ENCODE measurements around the gene IGSF22.

The IGSF22 gene

GRCh38 chr11:18720808-18721560 is 5.0 kb downstream of the IGSF22 start:
- ATAC-seq (ENCODE audit: low read depth), result peak; percentile 74
- Histone ChIP-seq H3K36me3 (ENCODE audit: low read depth) (no peaks in the 10 kb centered on the region), H3K9me3 (ENCODE audit: severe bottlenecking) (no peaks in the 10 kb centered on the region), H3K4me3 (ENCODE audit: severe bottlenecking) (peak overlapping the region; percentile 20), H3K27me3 (ENCODE audit: insufficient read depth, poor library complexity, severe bottlenecking) (no peaks in the 10 kb centered on the region), H3K27ac (ENCODE audit: poor library complexity, severe bottlenecking) (no peak overlapping the region), H3K4me1 (ENCODE audit: insufficient read depth, poor library complexity, severe bottlenecking) (no peaks in the 10 kb centered on the region)
- no peak for DNase-seq (ENCODE audit: low spot score)
- TF ChIP-seq, protein P1, sequence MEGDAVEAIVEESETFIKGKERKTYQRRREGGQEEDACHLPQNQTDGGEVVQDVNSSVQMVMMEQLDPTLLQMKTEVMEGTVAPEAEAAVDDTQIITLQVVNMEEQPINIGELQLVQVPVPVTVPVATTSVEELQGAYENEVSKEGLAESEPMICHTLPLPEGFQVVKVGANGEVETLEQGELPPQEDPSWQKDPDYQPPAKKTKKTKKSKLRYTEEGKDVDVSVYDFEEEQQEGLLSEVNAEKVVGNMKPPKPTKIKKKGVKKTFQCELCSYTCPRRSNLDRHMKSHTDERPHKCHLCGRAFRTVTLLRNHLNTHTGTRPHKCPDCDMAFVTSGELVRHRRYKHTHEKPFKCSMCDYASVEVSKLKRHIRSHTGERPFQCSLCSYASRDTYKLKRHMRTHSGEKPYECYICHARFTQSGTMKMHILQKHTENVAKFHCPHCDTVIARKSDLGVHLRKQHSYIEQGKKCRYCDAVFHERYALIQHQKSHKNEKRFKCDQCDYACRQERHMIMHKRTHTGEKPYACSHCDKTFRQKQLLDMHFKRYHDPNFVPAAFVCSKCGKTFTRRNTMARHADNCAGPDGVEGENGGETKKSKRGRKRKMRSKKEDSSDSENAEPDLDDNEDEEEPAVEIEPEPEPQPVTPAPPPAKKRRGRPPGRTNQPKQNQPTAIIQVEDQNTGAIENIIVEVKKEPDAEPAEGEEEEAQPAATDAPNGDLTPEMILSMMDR (IDR thresholded peaks at IDR 0.05; ENCODE audit: poor library complexity, severe bottlenecking), result no peak

DNA sequence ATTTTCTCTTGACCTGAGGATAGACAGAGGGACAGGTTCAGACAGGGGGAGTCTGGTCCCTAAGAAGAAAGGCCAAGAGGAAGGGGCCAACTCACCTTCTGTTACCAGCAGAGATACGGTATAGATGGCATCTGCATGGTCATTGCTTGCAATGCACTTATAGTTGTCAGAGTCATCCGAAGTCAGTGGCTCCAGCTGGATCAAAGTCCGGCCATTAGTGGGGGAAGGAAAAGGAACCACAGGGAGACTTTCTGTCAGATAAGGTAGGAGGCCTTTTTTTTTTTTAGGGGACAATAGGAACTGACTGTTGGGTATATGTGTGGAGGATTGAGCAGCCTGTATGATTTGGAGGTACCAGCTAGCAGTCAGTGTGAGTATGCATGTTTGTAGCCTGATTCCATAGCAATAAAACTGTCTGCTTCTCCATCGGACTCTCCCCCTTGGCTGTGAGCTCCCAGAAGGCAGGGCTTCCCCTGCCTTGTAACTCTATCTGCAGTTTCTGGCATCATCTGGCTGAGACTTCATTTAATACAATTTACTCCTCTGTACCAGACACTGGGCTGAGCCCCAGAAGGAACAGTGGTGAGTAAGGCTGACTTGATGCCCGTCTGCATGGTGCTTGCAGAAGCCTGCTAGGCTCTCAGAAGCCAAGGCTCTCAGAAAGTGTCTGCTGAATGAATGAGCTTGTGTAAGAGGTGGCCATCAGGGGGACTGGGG is 5.7 kb downstream of the IGSF22 start:
- ATAC-seq (ENCODE audit: low read depth) (no peak), DNase-seq (ENCODE audit: low spot score) (no peak)
- TF ChIP-seq, protein P1 (IDR thresholded peaks at IDR 0.05; ENCODE audit: poor library complexity, severe bottlenecking), result no peak
- Histone ChIP-seq H3K4me3 (ENCODE audit: severe bottlenecking) (no peak overlapping the region), H3K4me1 (ENCODE audit: insufficient read depth, poor library complexity, severe bottlenecking) (no peaks in the 10 kb centered on the region), H3K27ac (ENCODE audit: poor library complexity, severe bottlenecking) (no peak overlapping the region), H3K36me3 (ENCODE audit: low read depth) (no peaks in the 10 kb centered on the region), H3K27me3 (ENCODE audit: insufficient read depth, poor library complexity, severe bottlenecking) (no peaks in the 10 kb centered on the region), H3K9me3 (ENCODE audit: severe bottlenecking) (no peaks in the 10 kb centered on the region)

DNA sequence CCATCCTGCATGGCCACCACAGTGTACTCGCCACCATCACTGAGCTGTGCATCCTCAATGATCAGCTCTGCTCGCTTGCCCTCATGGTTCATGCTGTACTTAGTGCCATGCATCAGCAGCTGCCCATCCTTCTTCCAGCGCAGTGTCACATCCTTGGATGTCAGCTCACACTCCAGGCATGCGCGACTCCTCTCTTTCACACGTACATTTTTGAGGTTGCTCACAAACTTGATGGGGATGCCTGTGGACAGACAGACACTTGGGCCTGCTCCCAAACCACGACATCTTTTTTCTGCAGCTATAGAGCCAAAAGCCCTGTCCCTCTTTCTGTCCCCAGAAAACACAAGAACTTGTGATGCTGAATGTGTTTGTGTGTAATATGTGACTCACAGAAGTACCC is 10.5 kb downstream of the IGSF22 start:
- H3K4me1 ChIP-seq (ENCODE audit: insufficient read depth, poor library complexity, severe bottlenecking), result no peaks in the 10 kb centered on the region
- no peak overlapping the region for H3K4me3 ChIP-seq (ENCODE audit: severe bottlenecking)
- H3K27ac ChIP-seq (ENCODE audit: poor library complexity, severe bottlenecking), result no peak overlapping the region
- H3K9me3 ChIP-seq (ENCODE audit: severe bottlenecking), result no peaks in the 10 kb centered on the region
- DNase-seq (ENCODE audit: low spot score) (no peak), ATAC-seq (ENCODE audit: low read depth) (no peak)
- TF ChIP-seq, protein P1 (IDR thresholded peaks at IDR 0.05; ENCODE audit: poor library complexity, severe bottlenecking), result no peak
- no peaks in the 10 kb centered on the region for H3K36me3 ChIP-seq (ENCODE audit: low read depth)
- H3K27me3 ChIP-seq (ENCODE audit: insufficient read depth, poor library complexity, severe bottlenecking), result no peaks in the 10 kb centered on the region

DNA sequence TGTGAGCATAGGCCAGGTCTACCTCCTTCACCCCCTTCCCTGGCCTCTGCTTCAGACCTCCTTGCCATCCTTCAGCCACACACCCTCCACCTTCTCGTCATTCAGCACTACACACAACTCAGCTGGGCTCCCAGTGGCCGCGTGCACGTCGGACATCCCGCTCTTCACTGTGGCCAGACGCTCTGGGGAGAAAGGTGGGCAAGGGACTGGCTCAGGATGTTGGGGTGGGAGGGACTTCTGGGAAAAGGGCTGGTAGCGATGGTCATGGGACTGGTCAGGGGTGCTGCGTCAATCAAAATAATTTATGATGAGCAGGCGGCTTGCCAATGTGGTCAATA is 11.6 kb downstream of the IGSF22 start:
- H3K27me3 ChIP-seq (ENCODE audit: insufficient read depth, poor library complexity, severe bottlenecking), result no peaks in the 10 kb centered on the region
- H3K36me3 ChIP-seq (ENCODE audit: low read depth), result no peaks in the 10 kb centered on the region
- no peak overlapping the region for H3K27ac ChIP-seq (ENCODE audit: poor library complexity, severe bottlenecking)
- no peak overlapping the region for H3K4me3 ChIP-seq (ENCODE audit: severe bottlenecking)
- H3K9me3 ChIP-seq (ENCODE audit: severe bottlenecking), result no peaks in the 10 kb centered on the region
- no peak for DNase-seq (ENCODE audit: low spot score)
- no peak for ATAC-seq (ENCODE audit: low read depth)
- TF ChIP-seq, protein P1 (IDR thresholded peaks at IDR 0.05; ENCODE audit: poor library complexity, severe bottlenecking), result no peak
- no peaks in the 10 kb centered on the region for H3K4me1 ChIP-seq (ENCODE audit: insufficient read depth, poor library complexity, severe bottlenecking)
